HG03097 (cell line): ENCODE measurements around the gene SBF2.

ENCODE experiments used
- ATAC-seq: cut with Tn5 transposase; IDR thresholded peaks from one replicate; pipeline ENCODE4 v1.9.1; 2021; ENCODE audit not compliant: unreplicated experiment, low FRiP score

Gene SBF2

DNA sequence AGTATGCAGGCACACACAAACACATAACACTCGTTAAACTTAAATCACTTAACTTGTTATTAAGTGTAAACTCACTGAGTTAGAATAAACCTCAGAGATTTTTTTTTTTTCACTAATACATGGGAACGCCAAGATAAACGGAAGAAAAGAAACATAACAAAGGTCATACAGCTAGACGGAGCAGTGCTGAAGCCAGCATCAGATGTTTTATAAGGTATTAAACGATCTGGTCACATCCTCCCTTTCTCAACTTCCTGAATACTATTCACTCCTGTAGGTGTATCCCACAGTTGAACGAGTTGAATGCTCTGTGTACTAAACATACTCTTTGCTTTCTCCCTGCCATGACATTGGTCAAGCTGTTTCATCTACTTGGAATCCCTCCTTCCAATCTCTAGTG lies 418.2 kb downstream of the SBF2 start:
- ATAC-seq = no peak

DNA sequence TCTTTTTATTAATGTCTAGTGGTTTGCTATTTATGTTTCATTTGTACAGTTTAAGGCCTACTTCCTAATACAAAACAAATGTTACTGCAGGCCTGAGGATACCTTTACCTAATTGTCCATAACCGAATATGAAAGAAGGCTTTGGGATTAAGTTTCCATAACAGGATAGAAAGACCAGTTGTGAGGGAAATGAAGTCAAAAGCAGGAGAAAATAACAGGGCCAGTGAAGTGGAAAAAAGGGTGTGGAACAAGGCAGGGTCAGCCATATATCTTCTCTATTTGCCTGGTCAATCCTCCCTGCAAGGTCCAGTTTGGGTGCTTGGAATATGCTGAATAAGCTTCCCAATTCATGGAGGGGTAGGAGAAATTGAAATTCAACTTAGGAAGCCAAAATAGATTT lies 418.6 kb downstream of the SBF2 start:
- ATAC-seq = no peak

DNA sequence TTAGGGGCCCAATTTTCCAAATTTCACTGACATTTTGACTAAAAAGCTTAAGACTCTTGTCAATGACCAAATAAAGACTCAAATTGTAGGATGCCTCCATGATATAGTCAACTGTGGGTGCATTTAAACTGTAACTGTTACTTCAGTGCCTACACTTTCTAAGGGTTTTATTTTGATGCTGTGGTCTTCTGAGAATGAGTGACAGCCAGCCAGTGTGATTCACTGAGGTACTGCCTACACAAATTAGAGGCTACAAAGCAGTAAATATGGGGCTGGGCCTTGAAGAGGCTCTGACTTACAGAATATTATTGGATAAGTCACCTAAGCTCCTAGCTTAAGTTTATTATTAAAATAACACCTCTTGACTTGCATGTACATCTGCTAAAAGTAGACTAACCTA lies 419.6 kb downstream of the SBF2 start:
- no peak for ATAC-seq

DNA sequence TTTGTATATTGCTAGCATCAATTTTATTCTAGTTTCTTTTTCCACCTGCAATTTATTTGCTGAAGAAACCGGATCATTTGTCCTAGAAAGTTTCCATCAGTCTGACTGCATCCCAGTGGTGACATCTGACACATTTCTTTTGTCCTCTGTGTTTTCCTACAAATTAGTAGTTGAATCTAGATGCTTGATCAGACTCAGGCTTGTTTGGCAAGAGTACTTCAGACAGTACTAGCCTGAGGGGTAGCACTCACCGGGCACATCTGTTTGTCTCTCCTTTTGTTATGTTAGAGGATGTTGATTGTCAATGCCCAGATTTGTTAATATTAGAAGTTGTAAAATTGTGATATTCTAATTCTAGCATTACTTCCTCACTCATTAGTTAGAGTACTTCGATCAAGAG lies 425.4 kb downstream of the SBF2 start:
- no peak for ATAC-seq

DNA sequence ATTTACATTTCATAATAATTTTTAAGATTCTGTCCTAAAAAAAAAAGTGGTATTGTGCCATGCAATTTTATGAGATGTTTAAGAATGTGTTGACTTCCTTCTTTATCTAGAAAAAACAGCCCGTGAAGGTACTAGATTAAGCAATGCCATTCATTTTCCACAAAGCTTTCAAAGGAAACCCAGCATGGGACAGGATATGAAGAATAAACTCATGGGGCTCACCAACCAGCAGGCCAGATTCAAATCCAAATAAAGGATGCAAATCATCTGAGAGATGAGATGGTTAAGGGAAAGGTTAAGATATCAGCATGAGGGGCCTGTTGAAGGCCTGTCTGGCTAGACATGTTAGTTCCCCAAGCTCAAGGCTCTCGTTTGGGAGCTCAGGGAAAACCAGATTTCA lies 431.0 kb downstream of the SBF2 start:
- ATAC-seq = no peak

DNA sequence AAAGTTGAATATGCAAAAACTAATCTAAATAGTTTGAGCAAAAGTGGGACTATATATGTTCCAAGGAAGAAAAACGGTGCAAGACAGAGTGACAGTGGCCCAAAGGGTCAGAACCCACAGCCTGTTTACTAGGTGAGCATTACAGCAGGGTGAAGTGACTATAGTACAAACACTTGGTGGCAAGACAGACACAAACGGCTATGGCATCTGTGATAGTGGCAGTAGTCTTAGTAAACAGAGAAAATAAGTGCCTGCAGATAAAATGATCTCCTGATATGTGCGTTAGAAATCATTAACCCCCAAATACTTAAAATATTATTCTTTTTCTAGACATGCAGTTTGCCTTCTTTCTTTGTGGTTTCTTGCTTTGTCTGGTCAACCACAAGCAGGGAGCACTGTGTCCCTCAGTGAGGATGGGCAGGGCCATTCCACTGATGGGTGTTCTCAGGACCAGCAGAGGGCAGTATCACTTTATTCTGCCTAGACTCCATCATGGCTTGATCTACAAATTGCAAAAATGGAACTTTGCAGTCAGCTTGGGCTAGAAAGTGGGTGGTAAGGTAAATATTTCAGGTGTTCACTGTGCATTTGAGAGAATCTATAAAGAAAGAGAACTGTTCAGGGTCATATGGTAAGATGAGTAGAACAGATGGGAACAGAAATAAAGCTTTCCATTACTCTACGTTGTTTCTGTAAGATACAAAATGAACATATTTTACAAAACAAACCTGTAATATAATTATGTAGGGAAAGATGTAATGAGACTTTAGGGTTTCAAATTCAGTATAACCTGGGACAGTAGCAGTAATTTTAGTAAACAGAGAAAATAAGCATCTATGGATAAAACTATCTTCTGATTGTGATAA lies 431.9 kb downstream of the SBF2 start:
- peak; percentile 93 for ATAC-seq

DNA sequence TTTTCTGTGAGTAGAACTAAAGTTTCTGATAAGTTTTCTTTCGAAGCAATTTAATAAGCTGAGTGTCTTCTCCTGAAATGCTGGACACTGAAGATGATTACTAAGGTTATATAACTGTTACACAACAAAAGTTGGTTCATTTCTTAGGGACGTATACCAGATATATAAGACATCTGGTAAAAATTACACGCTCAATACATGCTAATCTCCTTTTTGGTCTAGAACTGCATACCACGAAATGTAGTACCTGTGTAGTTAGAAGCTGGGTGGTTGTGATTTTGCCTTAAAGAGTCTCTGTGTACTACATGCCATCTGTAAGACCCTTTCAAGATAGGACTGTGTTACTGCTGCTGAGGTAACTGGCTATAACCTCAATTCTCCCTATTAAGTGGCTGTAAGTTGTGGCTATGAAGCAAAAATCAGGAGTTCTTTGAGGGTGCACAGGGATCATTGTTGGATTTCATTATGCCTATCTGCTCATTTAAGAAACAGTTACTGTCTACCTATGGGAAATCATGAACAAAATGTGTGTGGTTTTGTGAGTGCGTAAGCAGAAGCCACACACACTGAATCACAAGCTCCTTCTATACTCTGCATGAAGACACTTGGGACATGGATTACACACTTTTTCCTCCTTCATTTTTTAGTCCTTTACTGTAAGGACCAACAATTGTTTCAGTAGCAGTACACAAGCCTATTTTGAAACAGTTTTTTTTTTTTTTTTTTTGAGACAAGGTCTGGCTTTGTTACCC lies 434.3 kb downstream of the SBF2 start:
- ATAC-seq = no peak

DNA sequence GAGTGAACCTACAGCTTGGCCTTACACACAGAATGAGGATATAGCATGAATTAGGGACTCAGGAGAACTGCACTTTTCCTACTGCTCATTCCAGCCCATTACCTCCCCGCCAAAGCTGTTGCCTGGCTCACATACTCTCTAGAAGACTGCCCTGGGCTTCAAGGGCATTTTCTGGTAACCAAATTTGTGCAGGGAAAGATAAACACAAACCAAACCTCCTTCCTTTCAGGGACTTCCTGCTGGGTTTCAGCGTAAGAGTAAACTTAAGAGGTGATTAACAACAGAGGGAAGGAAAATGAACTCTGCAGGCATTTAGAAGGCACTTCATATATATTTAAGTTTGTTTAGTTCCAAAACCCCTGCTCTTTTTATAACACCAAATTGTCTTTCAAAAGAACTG lies 435.2 kb downstream of the SBF2 start:
- no peak for ATAC-seq

DNA sequence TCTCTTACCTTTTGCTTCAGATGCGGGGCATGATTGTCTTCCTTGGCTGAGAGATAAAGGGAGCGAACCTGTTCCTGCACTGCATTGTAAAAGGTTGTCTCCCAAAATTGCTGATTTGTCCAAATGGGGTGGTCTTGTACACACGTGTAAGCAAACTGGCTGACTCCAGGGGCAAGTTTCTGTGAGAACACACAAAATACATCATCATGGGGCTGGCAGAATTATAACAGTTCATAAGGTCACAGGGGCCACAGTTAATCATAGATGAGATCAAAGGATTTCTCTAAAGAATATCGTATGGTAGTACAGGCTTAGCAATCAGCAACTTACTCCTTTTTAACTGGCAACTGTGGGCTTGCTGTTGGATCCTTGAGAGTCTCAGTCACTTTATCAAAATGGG lies 435.8 kb downstream of the SBF2 start:
- no peak for ATAC-seq

DNA sequence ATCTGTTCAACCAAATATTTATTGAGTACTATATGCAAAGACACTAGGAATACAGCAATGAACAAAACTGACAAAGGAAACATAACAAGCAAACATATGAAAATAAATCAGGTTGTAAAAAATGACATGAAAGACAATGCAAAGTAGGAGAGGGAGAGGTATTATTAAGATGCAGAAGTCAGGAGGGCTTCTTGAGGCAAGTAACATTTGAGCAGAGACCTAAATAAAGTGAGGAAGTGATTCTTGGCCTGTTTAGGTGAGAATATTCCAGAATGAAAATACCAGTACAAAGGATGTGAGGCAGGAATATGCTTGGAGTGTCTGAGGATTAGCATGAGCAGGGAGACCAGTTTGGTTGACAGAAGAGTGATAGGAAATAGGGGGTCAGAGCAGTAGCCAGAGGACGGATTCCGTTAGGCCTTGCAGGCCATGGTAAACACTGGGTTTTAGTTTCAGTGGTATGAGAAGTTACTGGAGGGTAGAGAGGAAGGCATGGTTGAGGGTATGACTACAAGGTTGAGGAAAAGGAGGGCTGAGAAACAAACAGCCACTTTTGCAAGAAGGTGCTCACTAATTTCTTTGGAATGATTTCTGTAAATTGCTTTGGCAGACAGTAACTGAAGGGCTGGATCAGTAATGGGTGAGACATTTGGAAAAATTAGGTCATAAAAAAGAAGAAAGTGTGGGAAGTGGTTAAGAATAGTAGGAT lies 438.3 kb downstream of the SBF2 start:
- ATAC-seq = peak; percentile 87

DNA sequence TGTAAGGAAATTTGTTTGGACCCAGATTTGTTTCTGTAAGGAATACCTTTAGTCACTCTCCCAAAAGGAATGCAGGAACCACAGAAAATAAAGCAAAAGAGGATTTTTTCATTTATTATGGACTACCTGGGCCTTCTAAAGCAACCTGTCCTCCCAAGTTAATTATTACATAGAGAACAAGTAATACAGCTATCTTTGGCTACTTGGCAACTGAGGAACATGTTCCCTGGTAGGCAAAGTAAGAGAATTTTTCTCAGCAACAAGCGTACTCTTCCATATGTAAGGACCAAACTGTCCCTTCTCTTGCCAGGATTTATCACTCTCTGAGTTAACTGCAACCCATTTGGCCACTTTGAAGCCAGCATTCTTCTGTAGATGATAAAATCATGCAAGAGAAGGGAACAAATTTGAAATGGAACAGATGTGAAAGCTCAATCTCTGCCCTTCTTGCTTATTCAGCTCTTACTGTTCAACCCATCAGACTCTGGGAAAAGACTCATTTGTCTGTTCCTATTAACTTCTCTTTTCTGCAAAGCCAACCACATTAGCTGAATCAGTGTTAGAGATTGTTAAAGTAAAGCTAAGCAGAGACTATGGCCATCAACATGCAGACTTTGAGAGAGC lies 440.0 kb downstream of the SBF2 start:
- ATAC-seq = no peak

DNA sequence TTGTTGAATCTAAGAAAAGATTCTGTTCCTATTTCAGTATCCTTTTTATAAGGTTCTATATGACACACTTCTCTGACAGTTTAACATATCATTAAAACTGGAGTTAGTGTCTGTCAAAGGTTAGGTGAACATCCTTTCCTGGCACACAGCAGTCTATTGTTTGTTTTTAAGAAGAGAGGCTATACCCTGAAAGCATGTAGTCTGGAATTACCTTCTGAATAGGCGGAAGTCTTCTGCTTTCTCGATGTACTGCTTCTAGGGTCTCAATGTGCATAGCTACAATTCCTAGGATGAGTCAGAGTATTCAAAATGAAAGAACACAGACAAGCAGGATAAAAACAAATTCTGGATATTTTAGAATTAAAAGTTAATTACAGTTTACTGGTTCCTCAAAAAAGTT lies 441.6 kb downstream of the SBF2 start:
- ATAC-seq = no peak

DNA sequence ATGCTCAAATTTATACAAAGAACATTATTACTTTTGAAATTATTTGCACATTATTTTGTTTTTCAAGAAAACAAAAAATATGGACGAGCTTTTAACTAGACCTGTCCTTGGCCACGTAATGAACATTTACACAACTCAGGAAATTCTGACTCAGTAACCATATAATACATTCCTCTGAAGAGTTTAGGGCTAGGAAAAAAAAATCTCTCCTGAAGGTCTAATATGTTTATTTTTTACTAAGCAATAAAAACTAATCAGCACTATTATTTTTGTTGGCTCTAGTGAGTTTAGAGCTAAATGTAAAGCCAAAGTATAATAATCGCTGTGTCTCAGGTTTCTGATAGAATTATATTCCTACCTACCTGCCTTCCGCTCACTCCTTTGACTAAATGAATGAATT lies 442.7 kb downstream of the SBF2 start:
- ATAC-seq = no peak

DNA sequence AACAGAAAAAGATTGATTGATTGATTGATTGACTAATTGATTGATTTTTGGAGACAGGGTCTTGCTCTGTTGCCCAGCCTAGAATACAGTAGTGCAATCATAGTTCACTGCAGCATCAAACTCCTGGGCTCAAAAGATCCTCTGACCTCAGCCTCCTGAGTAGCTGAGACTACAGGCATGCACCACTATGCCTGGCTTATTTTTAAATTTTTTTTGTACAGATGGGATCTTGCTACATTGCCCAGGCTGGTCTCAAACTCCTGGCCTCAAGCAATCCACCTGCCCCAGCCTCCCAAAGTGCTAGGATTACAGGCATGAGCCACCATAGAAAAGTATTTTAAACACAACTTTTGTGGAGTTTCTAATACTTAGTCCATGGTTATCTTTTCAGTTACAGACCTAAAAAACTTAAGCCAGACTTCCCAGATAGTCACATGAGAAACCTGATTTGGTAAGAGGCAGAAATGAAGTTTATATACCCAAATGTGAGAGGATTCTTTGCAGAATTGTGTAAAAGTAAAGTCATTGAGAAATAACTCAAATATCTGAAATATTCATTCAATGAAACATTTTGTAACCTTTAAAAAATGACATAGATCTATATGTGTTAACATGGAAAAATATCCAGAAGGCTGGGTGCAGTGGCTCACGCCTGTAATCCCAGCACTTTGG lies 443.7 kb downstream of the SBF2 start:
- no peak for ATAC-seq

DNA sequence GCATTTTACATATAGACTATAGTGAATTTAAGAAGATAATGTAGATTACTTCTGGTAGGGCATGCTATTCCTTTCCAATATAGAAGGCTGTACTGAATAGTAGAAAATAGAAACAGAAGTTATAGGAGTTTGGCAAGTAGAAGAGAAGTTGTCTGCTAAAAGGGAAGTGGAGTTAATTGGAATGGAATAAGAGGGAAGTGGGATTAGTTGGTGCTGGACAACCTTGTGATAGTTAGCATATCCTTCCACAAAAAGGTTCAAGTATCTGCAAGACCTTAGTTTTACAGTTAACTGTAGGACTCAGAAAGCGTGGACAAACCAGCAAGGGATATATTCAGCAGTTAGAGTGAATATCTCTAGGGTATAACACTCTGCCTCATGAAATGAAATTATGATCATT lies 444.6 kb downstream of the SBF2 start:
- no peak for ATAC-seq

DNA sequence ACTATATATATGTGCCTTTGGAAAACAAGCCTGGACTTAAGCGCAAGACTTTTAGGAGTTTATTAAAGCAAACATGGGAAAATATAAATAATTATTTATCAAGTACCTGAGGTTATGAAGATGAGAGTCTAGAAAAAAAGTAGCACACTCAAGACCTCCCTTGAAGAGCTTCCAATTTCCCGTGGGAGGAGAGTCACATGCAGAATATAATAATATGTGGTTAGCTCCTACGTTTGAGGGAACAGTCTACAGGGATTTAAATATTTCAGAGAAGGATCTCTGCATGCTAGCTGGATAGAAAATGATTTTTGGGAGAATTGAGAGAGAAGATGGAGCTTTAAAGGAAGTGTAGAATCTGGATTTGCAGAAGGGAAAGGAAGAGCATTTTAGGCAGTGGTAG lies 446.4 kb downstream of the SBF2 start:
- no peak for ATAC-seq

DNA sequence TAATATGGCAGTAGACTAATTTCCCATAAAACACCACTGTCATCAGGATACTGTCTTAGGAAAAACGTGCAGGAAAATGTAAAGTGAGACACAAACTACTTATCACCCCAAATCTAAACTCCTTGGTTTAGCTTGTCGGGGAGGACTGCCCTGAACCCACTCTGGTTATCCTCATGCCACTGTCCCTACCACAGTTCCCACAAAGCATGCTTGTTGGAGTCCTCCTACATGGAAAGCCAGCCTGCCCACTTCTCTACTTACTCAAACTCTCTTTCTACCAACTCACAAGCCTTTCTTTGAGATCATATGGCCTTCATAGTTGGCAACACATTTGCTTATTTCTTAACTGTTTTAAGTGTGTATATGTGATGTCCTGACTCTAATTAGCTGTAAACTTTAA lies 451.1 kb downstream of the SBF2 start:
- ATAC-seq = no peak

DNA sequence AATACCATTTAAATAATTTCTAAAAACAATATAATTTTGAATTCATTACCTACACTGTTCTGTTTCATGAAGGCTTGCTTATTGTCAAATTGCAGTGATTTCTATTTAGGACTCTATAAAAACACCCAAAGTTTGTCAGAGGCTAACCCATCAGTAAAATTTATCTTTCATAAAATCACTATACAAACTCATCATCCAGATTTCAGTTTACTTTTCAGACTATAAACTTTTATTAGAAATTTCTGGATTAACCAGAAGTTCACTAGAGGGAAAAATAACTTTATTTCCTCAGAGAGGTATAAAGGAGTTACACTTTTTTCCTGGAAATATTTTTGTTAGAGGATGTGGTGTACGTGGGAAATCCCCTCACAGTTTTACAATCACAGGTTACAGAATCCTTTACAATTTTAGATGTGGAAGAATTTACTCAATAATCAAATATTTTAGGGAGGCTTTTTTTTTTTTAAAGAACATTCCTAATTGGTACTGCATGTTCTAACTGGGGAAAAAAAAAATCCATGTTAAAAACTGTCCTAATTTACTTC lies 453.5 kb downstream of the SBF2 start:
- no peak for ATAC-seq

DNA sequence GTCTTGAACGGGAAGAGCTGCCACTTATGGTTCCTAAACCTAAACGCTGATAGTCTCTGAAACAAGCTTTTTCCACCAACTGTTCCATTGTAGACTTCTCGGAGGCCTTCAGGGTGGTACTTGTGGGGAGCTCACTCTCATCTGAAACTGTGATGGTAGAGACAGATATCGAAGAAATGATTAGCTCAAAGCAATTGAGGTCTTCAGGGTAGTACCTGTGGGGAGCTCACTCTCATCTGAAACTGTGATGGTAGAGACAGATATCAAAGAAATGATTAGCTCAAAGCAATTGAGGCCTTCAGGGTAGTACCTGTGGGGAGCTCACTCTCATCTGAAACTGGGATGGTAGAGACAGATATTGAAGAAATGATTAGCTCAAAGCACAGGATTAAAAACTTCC lies 454.5 kb downstream of the SBF2 start:
- peak; percentile 69 for ATAC-seq

DNA sequence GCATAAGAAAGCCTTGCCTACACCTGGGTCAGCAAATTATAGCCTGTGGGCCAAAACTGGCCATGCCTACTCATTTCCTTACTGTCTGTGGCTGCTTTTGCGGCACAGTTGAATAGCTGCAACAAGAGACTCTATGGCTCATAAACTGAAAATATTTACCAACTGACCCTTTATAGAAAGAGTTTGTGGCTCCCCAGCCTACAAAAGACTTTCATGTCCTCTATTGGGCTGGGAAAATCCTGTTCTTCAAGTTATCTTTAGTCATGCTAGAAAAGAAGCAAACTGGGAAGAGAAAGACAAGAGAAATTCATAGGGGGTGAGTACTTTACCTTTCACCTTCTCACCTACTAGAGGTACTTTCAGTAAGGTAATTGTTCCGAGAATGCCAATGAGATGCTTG lies 455.1 kb downstream of the SBF2 start:
- ATAC-seq = peak; percentile 77
